Esophagus muscularis mucosa (tissue), 4 donors: ENCODE data around the gene RABEP1.

Experiments
- EP300 ChIP-seq: sonication (generic); formaldehyde crosslinking; IDR thresholded peaks from one replicate; pipeline ENCODE4 v1.6.1; 2017; ENCODE audit warnings: antibody characterized with exemption
- POLR2A ChIP-seq: fragments of 450-650 bp; IDR thresholded peaks from one replicate; pipeline ENCODE4 v1.6.1; 2017; ENCODE audit warnings: antibody characterized with exemption, moderate library complexity, mild to moderate bottlenecking, low read depth
- POLR2AphosphoS5 ChIP-seq, 2 donors: sonication (generic); formaldehyde crosslinking; IDR thresholded peaks; one replicate each; pipeline ENCODE4 v1.6.1; 2017; ENCODE audit warnings: antibody characterized with exemption in 2 of 2
- TF ChIP-seq, protein P1 (sequence below), 3 experiments: fragments of 200-600 bp in 2 of 3; fragments of 450-650 bp in 1 of 3; sonication (generic) in 2 of 3; IDR thresholded peaks; one replicate each; pipeline ENCODE4 v1.5.1; 2017 to 2019; ENCODE audit warnings: antibody characterized with exemption in 3 of 3, mild to moderate bottlenecking in 2 of 3, moderate library complexity in 1 of 3

DNA sequence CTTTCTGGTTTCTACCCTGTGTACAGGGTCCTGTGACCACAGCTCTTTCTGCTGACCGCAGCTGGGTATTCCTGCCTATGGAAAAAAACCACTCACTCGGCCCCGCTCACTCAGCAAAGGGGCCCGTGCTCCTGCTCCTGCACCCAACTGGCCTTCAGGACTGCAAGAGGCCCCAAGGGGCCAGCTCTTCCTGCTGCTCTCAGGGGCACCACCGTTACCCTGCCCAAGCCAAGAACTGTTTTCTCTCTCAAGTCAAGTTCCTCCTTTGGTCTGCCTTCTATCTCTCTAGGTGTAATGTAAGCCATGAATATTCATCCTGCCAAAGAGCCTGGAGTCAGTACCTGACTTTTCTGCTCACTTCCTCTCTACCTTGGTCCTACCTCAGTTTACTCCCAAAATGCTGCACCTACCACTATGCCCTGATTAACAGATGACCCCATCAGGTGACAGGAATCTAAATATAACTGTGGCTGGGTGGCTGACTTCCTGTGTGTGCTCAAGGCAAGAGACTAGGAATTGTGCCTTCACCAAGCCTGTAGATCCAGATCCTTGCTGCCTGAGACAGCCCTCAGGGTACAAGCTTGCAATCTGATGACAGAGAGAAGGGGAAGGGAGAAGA is 27.1 kb upstream of the RABEP1 start:
- TF ChIP-seq POLR2A (no peak), EP300 (no peak), POLR2AphosphoS5 (IDR thresholded peaks at IDR 0.05) (no peak)
- TF ChIP-seq, protein P1, sequence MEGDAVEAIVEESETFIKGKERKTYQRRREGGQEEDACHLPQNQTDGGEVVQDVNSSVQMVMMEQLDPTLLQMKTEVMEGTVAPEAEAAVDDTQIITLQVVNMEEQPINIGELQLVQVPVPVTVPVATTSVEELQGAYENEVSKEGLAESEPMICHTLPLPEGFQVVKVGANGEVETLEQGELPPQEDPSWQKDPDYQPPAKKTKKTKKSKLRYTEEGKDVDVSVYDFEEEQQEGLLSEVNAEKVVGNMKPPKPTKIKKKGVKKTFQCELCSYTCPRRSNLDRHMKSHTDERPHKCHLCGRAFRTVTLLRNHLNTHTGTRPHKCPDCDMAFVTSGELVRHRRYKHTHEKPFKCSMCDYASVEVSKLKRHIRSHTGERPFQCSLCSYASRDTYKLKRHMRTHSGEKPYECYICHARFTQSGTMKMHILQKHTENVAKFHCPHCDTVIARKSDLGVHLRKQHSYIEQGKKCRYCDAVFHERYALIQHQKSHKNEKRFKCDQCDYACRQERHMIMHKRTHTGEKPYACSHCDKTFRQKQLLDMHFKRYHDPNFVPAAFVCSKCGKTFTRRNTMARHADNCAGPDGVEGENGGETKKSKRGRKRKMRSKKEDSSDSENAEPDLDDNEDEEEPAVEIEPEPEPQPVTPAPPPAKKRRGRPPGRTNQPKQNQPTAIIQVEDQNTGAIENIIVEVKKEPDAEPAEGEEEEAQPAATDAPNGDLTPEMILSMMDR (IDR thresholded peaks at IDR 0.05) = no peak
